Measurements from ENCODE around the gene D2HGDH.

DNA sequence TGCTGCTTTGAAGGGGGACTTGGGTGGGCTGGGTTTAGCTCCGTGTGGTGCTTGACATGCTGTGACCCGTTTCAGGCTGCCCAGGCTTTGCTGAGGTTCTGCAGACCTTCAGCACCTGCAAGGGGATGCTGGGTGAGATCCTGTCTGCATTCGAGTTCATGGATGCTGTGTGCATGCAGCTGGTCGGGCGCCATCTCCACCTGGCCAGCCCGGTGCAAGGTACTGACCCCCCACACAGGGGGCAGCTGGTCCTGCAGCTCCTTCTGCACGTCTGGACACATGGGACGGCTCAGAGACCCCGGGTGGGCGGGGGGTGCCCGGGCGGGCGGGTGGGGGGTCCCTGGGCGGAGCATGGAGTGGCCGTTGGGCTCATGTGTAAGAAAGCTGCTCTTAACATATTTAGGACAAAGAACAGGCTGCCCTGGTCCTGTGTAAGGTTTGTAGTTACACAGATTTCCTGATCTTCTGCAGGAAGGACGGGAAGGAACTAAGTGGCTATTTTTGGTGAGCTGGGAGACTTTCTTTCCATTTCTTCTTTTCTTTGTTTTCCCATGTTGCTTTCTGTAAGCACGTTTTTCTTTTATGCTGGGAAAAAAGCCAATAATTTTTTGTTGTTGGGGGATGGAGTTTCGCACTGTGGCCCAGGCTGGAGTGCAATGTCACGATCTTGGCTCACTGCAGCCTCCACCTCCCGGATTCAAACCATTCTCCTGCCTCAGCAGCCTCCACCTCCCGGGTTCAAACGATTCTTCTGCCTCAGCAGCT, 15.8 kb downstream of the D2HGDH start:
- no peak for TF ChIP-seq EZH2 (IDR thresholded peaks at IDR 0.05; ENCODE audit: insufficient read depth, poor library complexity, severe bottlenecking)
- TF ChIP-seq EZH2phosphoT487 (IDR thresholded peaks at IDR 0.05; ENCODE audit: insufficient read depth, low read depth): no peak

All from GM23248 (cell line).